Vagina (tissue), 2 donors: ENCODE results near the gene NFE2L1.

Experiments used
- POLR2A ChIP-seq, 2 donors: fragments of 450-650 bp; IDR thresholded peaks; one replicate each; pipeline ENCODE4 v1.6.1; 2017; ENCODE audit warnings: antibody characterized with exemption in 2 of 2, mild to moderate bottlenecking in 2 of 2, moderate library complexity in 2 of 2
- TF ChIP-seq, protein P1 (sequence below), 3 experiments: fragments of 450-650 bp in 2 of 3; fragments of 200-600 bp in 1 of 3; sonication (generic) in 1 of 3; IDR thresholded peaks; one replicate each; pipeline ENCODE4 v1.5.1; 2017 to 2019; ENCODE audit warnings: antibody characterized with exemption in 3 of 3, mild to moderate bottlenecking in 2 of 3, moderate library complexity in 2 of 3

DNA sequence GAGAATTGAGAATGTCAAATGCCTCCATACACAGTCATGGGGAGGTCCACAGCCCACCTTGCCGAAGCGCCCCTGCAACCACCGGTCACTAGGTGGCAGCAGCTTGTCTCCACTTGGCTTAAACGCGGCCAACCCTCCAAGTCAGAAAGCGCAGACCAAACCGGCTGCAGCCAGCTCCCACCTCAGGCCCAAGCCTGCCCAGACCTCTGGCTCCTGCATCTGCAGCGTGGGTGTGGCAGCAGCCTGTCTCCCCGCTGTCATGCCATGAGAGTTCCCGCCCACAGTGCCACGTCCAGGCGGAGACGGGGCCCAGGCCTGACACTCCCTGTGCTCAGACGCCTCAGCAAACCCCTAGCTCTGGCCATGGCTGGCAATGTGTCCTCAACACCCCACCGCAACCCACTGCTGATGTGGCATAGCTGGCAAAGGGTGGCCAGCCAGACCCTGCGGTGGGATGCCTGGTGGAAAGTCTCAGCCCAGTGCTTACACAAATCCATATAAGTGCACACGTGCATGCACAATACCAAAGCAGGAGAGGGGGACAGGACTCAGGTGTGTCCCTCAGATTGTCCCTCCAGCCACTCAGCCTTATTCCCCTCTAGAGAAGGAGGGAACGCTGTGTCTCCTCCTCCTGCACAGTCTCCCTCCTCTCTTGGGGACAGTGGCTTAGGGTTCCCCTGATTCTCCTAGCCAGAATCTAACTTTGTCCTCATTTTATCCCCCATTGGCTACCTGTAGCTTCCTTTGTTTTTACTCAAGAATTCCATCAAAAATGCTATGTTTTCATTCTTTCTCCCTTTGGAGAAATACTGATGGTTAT, 21.4 kb upstream of the NFE2L1 start:
- TF ChIP-seq, protein P1, sequence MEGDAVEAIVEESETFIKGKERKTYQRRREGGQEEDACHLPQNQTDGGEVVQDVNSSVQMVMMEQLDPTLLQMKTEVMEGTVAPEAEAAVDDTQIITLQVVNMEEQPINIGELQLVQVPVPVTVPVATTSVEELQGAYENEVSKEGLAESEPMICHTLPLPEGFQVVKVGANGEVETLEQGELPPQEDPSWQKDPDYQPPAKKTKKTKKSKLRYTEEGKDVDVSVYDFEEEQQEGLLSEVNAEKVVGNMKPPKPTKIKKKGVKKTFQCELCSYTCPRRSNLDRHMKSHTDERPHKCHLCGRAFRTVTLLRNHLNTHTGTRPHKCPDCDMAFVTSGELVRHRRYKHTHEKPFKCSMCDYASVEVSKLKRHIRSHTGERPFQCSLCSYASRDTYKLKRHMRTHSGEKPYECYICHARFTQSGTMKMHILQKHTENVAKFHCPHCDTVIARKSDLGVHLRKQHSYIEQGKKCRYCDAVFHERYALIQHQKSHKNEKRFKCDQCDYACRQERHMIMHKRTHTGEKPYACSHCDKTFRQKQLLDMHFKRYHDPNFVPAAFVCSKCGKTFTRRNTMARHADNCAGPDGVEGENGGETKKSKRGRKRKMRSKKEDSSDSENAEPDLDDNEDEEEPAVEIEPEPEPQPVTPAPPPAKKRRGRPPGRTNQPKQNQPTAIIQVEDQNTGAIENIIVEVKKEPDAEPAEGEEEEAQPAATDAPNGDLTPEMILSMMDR (IDR thresholded peaks at IDR 0.05): peak; percentile 90 to 92 (median 91)
- TF ChIP-seq POLR2A (IDR thresholded peaks at IDR 0.05): no peak
